HepG2 (cell line): ENCODE results near the gene C22orf39. TPM values are rescaled to one million over a fixed set of nuclear protein-coding genes. Genes with fewer than 3 reads are reported as not detected.

Experiments
- EEA1 ChIP-seq: sonication (generic); formaldehyde crosslinking; IDR thresholded peaks from 2 replicates; pipeline ENCODE4 v1.5.1; 2020; ENCODE audit warnings: mild to moderate bottlenecking, missing genetic modification reagents, borderline replicate concordance
- GTF2F1 ChIP-seq: fragments of 150-350 bp; IDR thresholded peaks from 2 replicates; pipeline ENCODE4 v1.6.1; 2014; ENCODE audit warnings: low read length
- JDP2 ChIP-seq: sonication (generic); formaldehyde crosslinking; IDR thresholded peaks from 2 replicates; pipeline ENCODE4 v1.8.1; 2022; ENCODE audit warnings: missing genetic modification reagents, borderline replicate concordance
- MEF2D ChIP-seq: sonication (generic); formaldehyde crosslinking; IDR thresholded peaks from 2 replicates; pipeline ENCODE4 v1.5.1; 2020; ENCODE audit warnings: mild to moderate bottlenecking, missing genetic modification reagents
- NR2F6 ChIP-seq, 2 experiments: IDR thresholded peaks; 2 replicates each; pipeline ENCODE4 v1.6.1; 2016; ENCODE audit warnings: antibody characterized with exemption in 1 of 2, mild to moderate bottlenecking in 1 of 2
- POLR2A ChIP-seq, 2 experiments: IDR thresholded peaks; 2 replicates each; pipeline ENCODE4 v1.6.1; 2011; ENCODE audit warnings: low read depth in 2 of 2, low read length in 2 of 2, mild to moderate bottlenecking in 1 of 2, moderate library complexity in 1 of 2; ENCODE audit not compliant: insufficient read depth in 1 of 2
- SP1 ChIP-seq, 2 experiments: fragments of 450-650 bp in 1 of 2; sonication (generic) in 1 of 2; formaldehyde crosslinking in 1 of 2; IDR thresholded peaks; 2 replicates each; pipeline versions ENCODE4 v1.4.0 to v1.6.1; 2016 to 2020; ENCODE audit warnings: missing genetic modification reagents in 1 of 2
- SPEN ChIP-seq: sonication (generic); formaldehyde crosslinking; IDR thresholded peaks from 2 replicates; pipeline ENCODE4 v1.5.1; 2020; ENCODE audit warnings: low read depth, mild to moderate bottlenecking, missing genetic modification reagents
- ZNF274 ChIP-seq: sonication (generic); formaldehyde crosslinking; IDR thresholded peaks from 2 replicates; pipeline ENCODE4 v1.5.1; 2020; ENCODE audit warnings: mild to moderate bottlenecking, missing genetic modification reagents
- polyA plus RNA-seq, 8 experiments: library from polyadenylated mRNA; depleted of rRNA in 3 of 8; stranded (reverse) in 7 of 8; unstranded in 1 of 8; fragments of >200 nt; fragmentation: Illumina TruSeq in 4 of 8; extraction: Trizol in 4 of 8; gene quantifications; 2 replicates each; pipeline versions ENCODE4 v1.2.1 to v1.2.3, GENCODE V29; 2011 to 2016; ENCODE audit warnings: low read depth in 4 of 8, missing spikeins in 1 of 8, mixed read lengths in 1 of 8; ENCODE audit not compliant: insufficient read depth in 1 of 8
- total RNA-seq, 5 experiments: library from RNA; depleted of rRNA; stranded (reverse); fragments of >200 nt; fragmentation: Illumina TruSeq; extraction: Trizol; gene quantifications; 2 replicates each; pipeline ENCODE4 v1.2.3, GENCODE V29; 2016; ENCODE audit warnings: low read depth in 1 of 5
- TF ChIP-seq, protein P1 (sequence below), 2 experiments: sonication (generic) in 1 of 2; formaldehyde crosslinking in 1 of 2; IDR thresholded peaks; 2 replicates each; pipeline versions ENCODE4 v1.4.0 to v1.6.1; 2018 to 2020; ENCODE audit warnings: missing genetic modification reagents in 2 of 2, borderline replicate concordance in 1 of 2, low read depth in 1 of 2, mild to moderate bottlenecking in 1 of 2, missing biosample characterization in 1 of 2
- TF ChIP-seq, protein P2 (sequence below): sonication (generic); formaldehyde crosslinking; IDR thresholded peaks from 2 replicates; pipeline ENCODE4 v1.4.0; 2020; ENCODE audit warnings: missing genetic modification reagents, mild to moderate bottlenecking, borderline replicate concordance
- TF ChIP-seq, protein P3 (sequence below): sonication (generic); formaldehyde crosslinking; IDR thresholded peaks from 2 replicates; pipeline ENCODE4 v1.5.1; 2020; ENCODE audit warnings: mild to moderate bottlenecking, missing genetic modification reagents, moderate library complexity
- TF ChIP-seq, protein P4 (sequence below): sonication (generic); formaldehyde crosslinking; IDR thresholded peaks from 2 replicates; pipeline ENCODE4 v1.4.0; 2020; ENCODE audit warnings: missing genetic modification reagents
- TF ChIP-seq, protein P5 (sequence below): sonication (generic); formaldehyde crosslinking; IDR thresholded peaks from 2 replicates; pipeline ENCODE4 v1.4.0; 2020; ENCODE audit warnings: missing genetic modification reagents
- TF ChIP-seq, protein P6 (sequence below): IDR thresholded peaks from 2 replicates; pipeline ENCODE4 v1.6.1; 2018; ENCODE audit warnings: missing genetic modification reagents, mild to moderate bottlenecking, missing compliant biosample characterization

The C22orf39 gene
- total and polyA plus RNA-seq, 2 of the 13 experiments (the other 11 are each of a cell fraction or from before 2014, with no cell fraction given), result 23.4 to 26.4 TPM

DNA sequence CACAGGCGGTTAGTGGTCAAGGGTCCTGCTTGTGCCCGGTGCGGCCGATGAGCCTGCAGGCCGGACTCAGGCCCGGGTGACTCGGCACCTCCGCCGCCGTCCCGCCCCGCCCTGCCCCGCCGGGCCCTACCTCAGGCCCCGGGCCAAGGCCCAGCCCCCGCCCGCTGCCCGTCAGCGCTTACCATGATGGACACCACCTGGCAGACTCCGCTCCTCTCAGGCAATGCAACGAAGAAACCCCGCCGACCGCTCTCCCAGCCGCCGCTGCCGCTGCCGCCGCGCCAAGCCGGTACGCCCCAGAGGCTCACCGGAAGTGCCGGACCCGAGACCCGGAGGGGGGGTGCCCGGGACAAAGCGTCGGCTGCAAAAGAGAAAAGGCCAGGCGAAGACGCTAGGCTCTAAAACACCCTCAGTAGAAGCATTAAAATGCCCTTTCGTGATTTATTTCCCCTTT lies 31.4 kb upstream of the C22orf39 start, which contains the start of gene UFD1 (continued):
- TF ChIP-seq, protein P1, sequence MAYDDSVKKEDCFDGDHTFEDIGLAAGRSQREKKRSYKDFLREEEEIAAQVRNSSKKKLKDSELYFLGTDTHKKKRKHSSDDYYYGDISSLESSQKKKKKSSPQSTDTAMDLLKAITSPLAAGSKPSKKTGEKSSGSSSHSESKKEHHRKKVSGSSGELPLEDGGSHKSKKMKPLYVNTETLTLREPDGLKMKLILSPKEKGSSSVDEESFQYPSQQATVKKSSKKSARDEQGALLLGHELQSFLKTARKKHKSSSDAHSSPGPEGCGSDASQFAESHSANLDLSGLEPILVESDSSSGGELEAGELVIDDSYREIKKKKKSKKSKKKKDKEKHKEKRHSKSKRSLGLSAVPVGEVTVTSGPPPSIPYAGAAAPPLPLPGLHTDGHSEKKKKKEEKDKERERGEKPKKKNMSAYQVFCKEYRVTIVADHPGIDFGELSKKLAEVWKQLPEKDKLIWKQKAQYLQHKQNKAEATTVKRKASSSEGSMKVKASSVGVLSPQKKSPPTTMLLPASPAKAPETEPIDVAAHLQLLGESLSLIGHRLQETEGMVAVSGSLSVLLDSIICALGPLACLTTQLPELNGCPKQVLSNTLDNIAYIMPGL (CRISPR knock-in tag; IDR thresholded peaks at IDR 0.05; ENCODE audit: borderline replicate concordance in 1 of 2, low read depth in 1 of 2), result 0 out of 4 replicates have a peak, but pooled peaks have one; percentile 56 to 64
- TF ChIP-seq SPEN (CRISPR knock-in tag) (no peak), EEA1 (CRISPR knock-in tag) (0 out of 2 replicates have a peak, but pooled peaks have one; percentile 8), GTF2F1 (no peak), MEF2D (no peak), POLR2A (IDR thresholded peaks at IDR 0.05; ENCODE audit: insufficient read depth in 1 of 2, low read depth in 2 of 2, low read length in 2 of 2) (peak in 1 of 2 experiments; percentile 60; a peak in 2 of 4 replicates), SP1 (IDR thresholded peaks at IDR 0.05) (no peak), SP1 (CRISPR knock-in tag; IDR thresholded peaks at IDR 0.05) (no peak; the same call in 1 of the 2 replicates), ZNF274 (CRISPR knock-in tag) (no peak), JDP2 (CRISPR knock-in tag) (no peak), NR2F6 (IDR thresholded peaks at IDR 0.05) (no peak), NR2F6 (CRISPR knock-in tag; IDR thresholded peaks at IDR 0.05) (no peak)
- TF ChIP-seq, protein P2, sequence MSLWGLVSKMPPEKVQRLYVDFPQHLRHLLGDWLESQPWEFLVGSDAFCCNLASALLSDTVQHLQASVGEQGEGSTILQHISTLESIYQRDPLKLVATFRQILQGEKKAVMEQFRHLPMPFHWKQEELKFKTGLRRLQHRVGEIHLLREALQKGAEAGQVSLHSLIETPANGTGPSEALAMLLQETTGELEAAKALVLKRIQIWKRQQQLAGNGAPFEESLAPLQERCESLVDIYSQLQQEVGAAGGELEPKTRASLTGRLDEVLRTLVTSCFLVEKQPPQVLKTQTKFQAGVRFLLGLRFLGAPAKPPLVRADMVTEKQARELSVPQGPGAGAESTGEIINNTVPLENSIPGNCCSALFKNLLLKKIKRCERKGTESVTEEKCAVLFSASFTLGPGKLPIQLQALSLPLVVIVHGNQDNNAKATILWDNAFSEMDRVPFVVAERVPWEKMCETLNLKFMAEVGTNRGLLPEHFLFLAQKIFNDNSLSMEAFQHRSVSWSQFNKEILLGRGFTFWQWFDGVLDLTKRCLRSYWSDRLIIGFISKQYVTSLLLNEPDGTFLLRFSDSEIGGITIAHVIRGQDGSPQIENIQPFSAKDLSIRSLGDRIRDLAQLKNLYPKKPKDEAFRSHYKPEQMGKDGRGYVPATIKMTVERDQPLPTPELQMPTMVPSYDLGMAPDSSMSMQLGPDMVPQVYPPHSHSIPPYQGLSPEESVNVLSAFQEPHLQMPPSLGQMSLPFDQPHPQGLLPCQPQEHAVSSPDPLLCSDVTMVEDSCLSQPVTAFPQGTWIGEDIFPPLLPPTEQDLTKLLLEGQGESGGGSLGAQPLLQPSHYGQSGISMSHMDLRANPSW (CRISPR knock-in tag), result no peak
- TF ChIP-seq, protein P3, sequence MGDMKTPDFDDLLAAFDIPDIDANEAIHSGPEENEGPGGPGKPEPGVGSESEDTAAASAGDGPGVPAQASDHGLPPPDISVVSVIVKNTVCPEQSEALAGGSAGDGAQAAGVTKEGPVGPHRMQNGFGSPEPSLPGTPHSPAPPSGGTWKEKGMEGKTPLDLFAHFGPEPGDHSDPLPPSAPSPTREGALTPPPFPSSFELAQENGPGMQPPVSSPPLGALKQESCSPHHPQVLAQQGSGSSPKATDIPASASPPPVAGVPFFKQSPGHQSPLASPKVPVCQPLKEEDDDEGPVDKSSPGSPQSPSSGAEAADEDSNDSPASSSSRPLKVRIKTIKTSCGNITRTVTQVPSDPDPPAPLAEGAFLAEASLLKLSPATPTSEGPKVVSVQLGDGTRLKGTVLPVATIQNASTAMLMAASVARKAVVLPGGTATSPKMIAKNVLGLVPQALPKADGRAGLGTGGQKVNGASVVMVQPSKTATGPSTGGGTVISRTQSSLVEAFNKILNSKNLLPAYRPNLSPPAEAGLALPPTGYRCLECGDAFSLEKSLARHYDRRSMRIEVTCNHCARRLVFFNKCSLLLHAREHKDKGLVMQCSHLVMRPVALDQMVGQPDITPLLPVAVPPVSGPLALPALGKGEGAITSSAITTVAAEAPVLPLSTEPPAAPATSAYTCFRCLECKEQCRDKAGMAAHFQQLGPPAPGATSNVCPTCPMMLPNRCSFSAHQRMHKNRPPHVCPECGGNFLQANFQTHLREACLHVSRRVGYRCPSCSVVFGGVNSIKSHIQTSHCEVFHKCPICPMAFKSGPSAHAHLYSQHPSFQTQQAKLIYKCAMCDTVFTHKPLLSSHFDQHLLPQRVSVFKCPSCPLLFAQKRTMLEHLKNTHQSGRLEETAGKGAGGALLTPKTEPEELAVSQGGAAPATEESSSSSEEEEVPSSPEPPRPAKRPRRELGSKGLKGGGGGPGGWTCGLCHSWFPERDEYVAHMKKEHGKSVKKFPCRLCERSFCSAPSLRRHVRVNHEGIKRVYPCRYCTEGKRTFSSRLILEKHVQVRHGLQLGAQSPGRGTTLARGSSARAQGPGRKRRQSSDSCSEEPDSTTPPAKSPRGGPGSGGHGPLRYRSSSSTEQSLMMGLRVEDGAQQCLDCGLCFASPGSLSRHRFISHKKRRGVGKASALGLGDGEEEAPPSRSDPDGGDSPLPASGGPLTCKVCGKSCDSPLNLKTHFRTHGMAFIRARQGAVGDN (CRISPR knock-in tag), result no peak; the same call in 1 of the 2 replicates
- TF ChIP-seq, protein P4, sequence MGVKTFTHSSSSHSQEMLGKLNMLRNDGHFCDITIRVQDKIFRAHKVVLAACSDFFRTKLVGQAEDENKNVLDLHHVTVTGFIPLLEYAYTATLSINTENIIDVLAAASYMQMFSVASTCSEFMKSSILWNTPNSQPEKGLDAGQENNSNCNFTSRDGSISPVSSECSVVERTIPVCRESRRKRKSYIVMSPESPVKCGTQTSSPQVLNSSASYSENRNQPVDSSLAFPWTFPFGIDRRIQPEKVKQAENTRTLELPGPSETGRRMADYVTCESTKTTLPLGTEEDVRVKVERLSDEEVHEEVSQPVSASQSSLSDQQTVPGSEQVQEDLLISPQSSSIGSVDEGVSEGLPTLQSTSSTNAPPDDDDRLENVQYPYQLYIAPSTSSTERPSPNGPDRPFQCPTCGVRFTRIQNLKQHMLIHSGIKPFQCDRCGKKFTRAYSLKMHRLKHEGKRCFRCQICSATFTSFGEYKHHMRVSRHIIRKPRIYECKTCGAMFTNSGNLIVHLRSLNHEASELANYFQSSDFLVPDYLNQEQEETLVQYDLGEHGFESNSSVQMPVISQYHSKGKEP (CRISPR knock-in tag), result no peak
- TF ChIP-seq, protein P5, sequence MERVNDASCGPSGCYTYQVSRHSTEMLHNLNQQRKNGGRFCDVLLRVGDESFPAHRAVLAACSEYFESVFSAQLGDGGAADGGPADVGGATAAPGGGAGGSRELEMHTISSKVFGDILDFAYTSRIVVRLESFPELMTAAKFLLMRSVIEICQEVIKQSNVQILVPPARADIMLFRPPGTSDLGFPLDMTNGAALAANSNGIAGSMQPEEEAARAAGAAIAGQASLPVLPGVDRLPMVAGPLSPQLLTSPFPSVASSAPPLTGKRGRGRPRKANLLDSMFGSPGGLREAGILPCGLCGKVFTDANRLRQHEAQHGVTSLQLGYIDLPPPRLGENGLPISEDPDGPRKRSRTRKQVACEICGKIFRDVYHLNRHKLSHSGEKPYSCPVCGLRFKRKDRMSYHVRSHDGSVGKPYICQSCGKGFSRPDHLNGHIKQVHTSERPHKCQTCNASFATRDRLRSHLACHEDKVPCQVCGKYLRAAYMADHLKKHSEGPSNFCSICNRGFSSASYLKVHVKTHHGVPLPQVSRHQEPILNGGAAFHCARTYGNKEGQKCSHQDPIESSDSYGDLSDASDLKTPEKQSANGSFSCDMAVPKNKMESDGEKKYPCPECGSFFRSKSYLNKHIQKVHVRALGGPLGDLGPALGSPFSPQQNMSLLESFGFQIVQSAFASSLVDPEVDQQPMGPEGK (CRISPR knock-in tag), result peak; percentile 14; the same call in 1 of the 2 replicates
- TF ChIP-seq, protein P6, sequence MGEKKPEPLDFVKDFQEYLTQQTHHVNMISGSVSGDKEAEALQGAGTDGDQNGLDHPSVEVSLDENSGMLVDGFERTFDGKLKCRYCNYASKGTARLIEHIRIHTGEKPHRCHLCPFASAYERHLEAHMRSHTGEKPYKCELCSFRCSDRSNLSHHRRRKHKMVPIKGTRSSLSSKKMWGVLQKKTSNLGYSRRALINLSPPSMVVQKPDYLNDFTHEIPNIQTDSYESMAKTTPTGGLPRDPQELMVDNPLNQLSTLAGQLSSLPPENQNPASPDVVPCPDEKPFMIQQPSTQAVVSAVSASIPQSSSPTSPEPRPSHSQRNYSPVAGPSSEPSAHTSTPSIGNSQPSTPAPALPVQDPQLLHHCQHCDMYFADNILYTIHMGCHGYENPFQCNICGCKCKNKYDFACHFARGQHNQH (CRISPR knock-in tag), result no peak; the same call in 1 of the 2 replicates
